Heart left ventricle (tissue), 13 donors: Measurements from ENCODE around the gene C1QTNF6.

Source experiments
- POLR2A ChIP-seq, 2 donors: fragments of 450-650 bp; IDR thresholded peaks; one replicate each; pipeline ENCODE4 v1.6.1; 2017; ENCODE audit warnings: antibody characterized with exemption in 2 of 2, mild to moderate bottlenecking in 2 of 2, moderate library complexity in 2 of 2
- TF ChIP-seq, protein P1 (sequence below), 12 donors: fragments of 200-600 bp; sonication (generic) in 4 of 12; IDR thresholded peaks; one replicate each; pipeline versions ENCODE4 v1.5.0 to v1.8.0; 2018 to 2022; ENCODE audit warnings: antibody characterized with exemption in 12 of 12, mild to moderate bottlenecking in 5 of 12
- donor health status: ischemic (EF 13 %, LVEDD 7.1; RV severe dilation, severe dysfunction).
- donor health status: DM: no; HTN: yes; CAD: no.
- donor health status: DM: no; HTN: no; CAD: no.
- donor health status: ischemic (EF 25% LVEDD 6.9; RV normal size, moderate dysfunction).
- donor health status: ischemic (EF 25% LVEDD 5.7; RV mildly dilated, moderate dysfunction).
- donor health status: ischemic (EF 35%, LVEDD 5.7; RV mildly dilated, moderate dysfunction).
- donor health status: nonischemic (EF 11% LVEDD 7.7; RV severe dilation, severe dysfunction).
- donor health status: DM: yes; HTN: yes; CAD: no.
- donor health status: PGD.
- donor health status: ischemic (EF 29% LVEDD 5.4; RV normal size, mild dysfunction).
- donor health status: nonischemic (EF 23%, LVEDD 6.1; RV moderate dilation, normal function).

DNA sequence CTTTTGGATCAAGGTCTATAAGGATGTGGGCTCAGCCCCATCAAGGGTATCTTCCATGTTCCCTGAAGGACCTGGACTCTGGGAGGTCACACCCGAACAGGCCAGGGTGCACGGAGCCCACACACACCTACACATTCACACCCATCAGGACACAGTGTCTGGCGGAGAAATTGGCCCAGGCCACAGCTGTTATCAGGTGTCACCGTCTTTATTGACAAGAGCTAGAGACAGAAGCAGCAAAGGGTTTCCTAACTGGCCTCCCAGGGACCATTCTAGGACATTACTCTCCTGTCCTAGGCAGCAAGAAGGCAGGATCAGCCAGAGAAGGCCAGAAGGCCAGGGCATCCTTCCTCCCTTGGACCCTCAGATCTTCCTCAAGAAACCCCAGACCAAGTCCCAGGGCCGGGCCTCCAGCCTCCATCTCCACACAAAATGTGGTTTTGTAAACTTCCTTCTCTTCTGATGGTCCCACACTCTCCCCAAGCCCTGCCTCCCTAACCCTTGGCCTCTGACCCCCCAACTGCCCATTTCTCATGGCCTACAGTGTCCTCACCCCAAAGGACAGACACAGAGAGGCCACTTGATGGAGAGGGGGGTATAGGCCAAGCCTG lies 16.1 kb upstream of the C1QTNF6 start:
- TF ChIP-seq, protein P1, sequence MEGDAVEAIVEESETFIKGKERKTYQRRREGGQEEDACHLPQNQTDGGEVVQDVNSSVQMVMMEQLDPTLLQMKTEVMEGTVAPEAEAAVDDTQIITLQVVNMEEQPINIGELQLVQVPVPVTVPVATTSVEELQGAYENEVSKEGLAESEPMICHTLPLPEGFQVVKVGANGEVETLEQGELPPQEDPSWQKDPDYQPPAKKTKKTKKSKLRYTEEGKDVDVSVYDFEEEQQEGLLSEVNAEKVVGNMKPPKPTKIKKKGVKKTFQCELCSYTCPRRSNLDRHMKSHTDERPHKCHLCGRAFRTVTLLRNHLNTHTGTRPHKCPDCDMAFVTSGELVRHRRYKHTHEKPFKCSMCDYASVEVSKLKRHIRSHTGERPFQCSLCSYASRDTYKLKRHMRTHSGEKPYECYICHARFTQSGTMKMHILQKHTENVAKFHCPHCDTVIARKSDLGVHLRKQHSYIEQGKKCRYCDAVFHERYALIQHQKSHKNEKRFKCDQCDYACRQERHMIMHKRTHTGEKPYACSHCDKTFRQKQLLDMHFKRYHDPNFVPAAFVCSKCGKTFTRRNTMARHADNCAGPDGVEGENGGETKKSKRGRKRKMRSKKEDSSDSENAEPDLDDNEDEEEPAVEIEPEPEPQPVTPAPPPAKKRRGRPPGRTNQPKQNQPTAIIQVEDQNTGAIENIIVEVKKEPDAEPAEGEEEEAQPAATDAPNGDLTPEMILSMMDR (IDR thresholded peaks at IDR 0.05), result no peak
- no peak for TF ChIP-seq POLR2A (IDR thresholded peaks at IDR 0.05)
